Liver (tissue), 9 donors: ENCODE data around the gene ABLIM2. TPM values are rescaled to one million over a fixed set of nuclear protein-coding genes. Genes with fewer than 3 reads are reported as not detected.

ENCODE experiments used
- DNase-seq: peaks from one replicate; pipeline ENCODE4 v3.0.0-alpha.2; 2017; ENCODE audit warnings: low spot score
- H3K27ac ChIP-seq, 2 donors: one replicate each; pipeline ENCODE4 v1.7.0; 2013; ENCODE audit warnings: inconsistent platforms in 2 of 2, low read length in 2 of 2, control low read depth in 1 of 2, low read depth in 1 of 2, mild to moderate bottlenecking in 1 of 2
- H3K27me3 ChIP-seq, 4 donors: one replicate each; pipeline versions ENCODE4 v1.6.1 to v1.7.0; 2013; ENCODE audit warnings: low read length in 3 of 4, inconsistent platforms in 1 of 4, mild to moderate bottlenecking in 1 of 4, moderate library complexity in 1 of 4; ENCODE audit not compliant: control insufficient read depth in 4 of 4, insufficient read depth in 4 of 4
- H3K36me3 ChIP-seq, 4 donors: one replicate each; pipeline versions ENCODE4 v1.6.1 to v1.7.0; 2013; ENCODE audit warnings: low read length in 3 of 4, mild to moderate bottlenecking in 3 of 4, low read depth in 1 of 4, moderate library complexity in 1 of 4; ENCODE audit not compliant: control insufficient read depth in 4 of 4, insufficient read depth in 3 of 4
- H3K4me1 ChIP-seq, 4 donors: one replicate each; pipeline versions ENCODE4 v1.6.1 to v1.7.0; 2013; ENCODE audit warnings: low read length in 3 of 4, mild to moderate bottlenecking in 3 of 4, moderate library complexity in 1 of 4; ENCODE audit not compliant: control insufficient read depth in 4 of 4, insufficient read depth in 4 of 4
- H3K4me3 ChIP-seq, 3 donors: one replicate each; pipeline versions ENCODE4 v1.6.1 to v1.7.0; 2013; ENCODE audit warnings: low read length in 3 of 3, control low read depth in 1 of 3, low read depth in 1 of 3, mild to moderate bottlenecking in 1 of 3
- H3K9ac ChIP-seq, 2 donors: one replicate each; pipeline ENCODE4 v1.7.0; 2013; ENCODE audit warnings: low read length in 2 of 2, mild to moderate bottlenecking in 2 of 2, moderate library complexity in 2 of 2, control low read depth in 1 of 2, low read depth in 1 of 2
- H3K9me3 ChIP-seq, 4 donors: one replicate each; pipeline versions ENCODE4 v1.6.1 to v1.7.0; 2013; ENCODE audit warnings: low read length in 3 of 4; ENCODE audit not compliant: control insufficient read depth in 4 of 4
- ATF3 ChIP-seq: IDR thresholded peaks from 2 replicates; pipeline ENCODE4 v1.6.1; 2016; ENCODE audit warnings: antibody characterized with exemption
- CTCF ChIP-seq: fragments of 150-350 bp; IDR thresholded peaks from 2 replicates; pipeline ENCODE4 v1.5.1; 2017; ENCODE audit warnings: improper control_type of control experiment, low read depth, low read length; ENCODE audit not compliant: missing input control
- FOXA1 ChIP-seq: IDR thresholded peaks from 2 replicates; pipeline ENCODE4 v1.6.1; 2016; ENCODE audit warnings: antibody characterized with exemption
- FOXA2 ChIP-seq: IDR thresholded peaks from 2 replicates; pipeline ENCODE4 v1.6.1; 2016; ENCODE audit warnings: antibody characterized with exemption
- GABPA ChIP-seq, 2 donors: IDR thresholded peaks in 1 of 2; conservative IDR thresholded peaks in 1 of 2; 2 replicates each; pipeline ENCODE4 v1.6.1; 2016; ENCODE audit warnings: antibody characterized with exemption in 2 of 2, mild to moderate bottlenecking in 1 of 2, moderate library complexity in 1 of 2
- JUND ChIP-seq, 2 donors: IDR thresholded peaks; 2 replicates each; pipeline ENCODE4 v1.6.1; 2016; ENCODE audit warnings: antibody characterized with exemption in 2 of 2
- MAX ChIP-seq: IDR thresholded peaks from 2 replicates; pipeline ENCODE4 v1.6.1; 2016; ENCODE audit warnings: antibody characterized with exemption
- NR2F2 ChIP-seq: IDR thresholded peaks from 2 replicates; pipeline ENCODE4 v1.6.1; 2016; ENCODE audit warnings: antibody characterized with exemption
- RAD21 ChIP-seq, 2 donors: IDR thresholded peaks; 2 replicates each; pipeline ENCODE4 v1.6.1; 2016; ENCODE audit warnings: antibody characterized with exemption in 2 of 2, mild to moderate bottlenecking in 2 of 2
- REST ChIP-seq: IDR thresholded peaks from 2 replicates; pipeline ENCODE4 v1.6.1; 2016; ENCODE audit warnings: antibody characterized with exemption, mild to moderate bottlenecking
- RXRA ChIP-seq, 2 donors: IDR thresholded peaks; 2 replicates each; pipeline ENCODE4 v1.6.1; 2017 to 2018; ENCODE audit warnings: antibody characterized with exemption in 2 of 2, mild to moderate bottlenecking in 1 of 2
- SP1 ChIP-seq: IDR thresholded peaks from 2 replicates; pipeline ENCODE4 v1.6.1; 2018; ENCODE audit warnings: antibody characterized with exemption, mild to moderate bottlenecking
- TAF1 ChIP-seq: conservative IDR thresholded peaks from 2 replicates; pipeline ENCODE4 v1.6.1; 2016; ENCODE audit warnings: antibody characterized with exemption, mild to moderate bottlenecking
- YY1 ChIP-seq: IDR thresholded peaks from 2 replicates; pipeline ENCODE4 v1.6.1; 2016; ENCODE audit warnings: antibody characterized with exemption, mild to moderate bottlenecking
- ZBTB33 ChIP-seq: IDR thresholded peaks from 2 replicates; pipeline ENCODE4 v1.6.1; 2016; ENCODE audit warnings: antibody characterized with exemption
- WGBS: extraction: QIAGEN DNeasy Blood & Tissue Kit; methylation state at CpG from one replicate; pipeline ENCODE4 v1.1.7; 2013; 5-methylcytosine and 5-hydroxymethylcytosine counted together
- polyA plus RNA-seq, 2 donors: library from polyadenylated mRNA; stranded (reverse) in 1 of 2; unstranded in 1 of 2; fragments of 200-250 nt in 1 of 2; fragments of >200 nt in 1 of 2; fragmentation: Nextera tagmentation in 1 of 2; extraction: Ambion mirVana in 1 of 2; gene quantifications; one replicate each; pipeline versions ENCODE4 v1.2.1 to v1.2.3, GENCODE V29; 2013 to 2015
- total RNA-seq, 2 donors: library from RNA; depleted of rRNA; stranded (reverse); fragments of >200 nt; gene quantifications; one replicate each; pipeline ENCODE4 v1.2.3, GENCODE V29; 2014
- donor health status: healthy.
- donor health status: healthy.
- donor health status: healthy.
- donor health status: healthy.
- donor health status: healthy.

Gene ABLIM2
- total and polyA plus RNA-seq, 4 donors, result 0.75 to 2.5 (median 0.93) TPM

- Histone ChIP-seq H3K36me3 (no peaks in the 10 kb centered on the region), H3K27me3 (no peaks in the 10 kb centered on the region), H3K9me3 (no peaks in the 10 kb centered on the region), H3K9ac (no peak overlapping the region), H3K4me3 (no peak overlapping the region), H3K27ac (no peak overlapping the region), H3K4me1 (no peaks in the 10 kb centered on the region)
- TF ChIP-seq TAF1 (no peak), CTCF (no peak), JUND (IDR thresholded peaks at IDR 0.05) (no peak), SP1 (no peak), REST (no peak), MAX (no peak), NR2F2 (no peak), ZBTB33 (no peak), ATF3 (no peak), FOXA2 (no peak), RAD21 (IDR thresholded peaks at IDR 0.05) (no peak), FOXA1 (no peak)
- no peak for DNase-seq
- 96% methylated on average over 5 of the region's 5 CpGs for WGBS
Observed at GRCh38 chr4:7976634-7977033, 182.0 kb downstream of the ABLIM2 start.

- WGBS, result 97% methylated on average over 7 of the region's 7 CpGs
- H3K4me1 ChIP-seq, result peaks cover 0 to 2% (median under 1%) of the 10 kb centered on the region in 4 donors
- H3K9me3 ChIP-seq, result no peaks in the 10 kb centered on the region
- no peak for TF ChIP-seq GABPA (IDR thresholded peaks at IDR 0.05 in 1 of 2, conservative IDR thresholded peaks at IDR 0.05 in 1 of 2)
- no peak for TF ChIP-seq FOXA1
- no peak for TF ChIP-seq RXRA (IDR thresholded peaks at IDR 0.05)
- TF ChIP-seq RAD21 (IDR thresholded peaks at IDR 0.05), result no peak
- TF ChIP-seq FOXA2, result no peak
- no peak for TF ChIP-seq YY1
- TF ChIP-seq MAX, result no peak
- TF ChIP-seq ATF3, result no peak
- H3K27ac ChIP-seq, result no peak overlapping the region
- H3K9ac ChIP-seq, result no peak overlapping the region
- no peak for DNase-seq
- no peaks in the 10 kb centered on the region for H3K27me3 ChIP-seq
- H3K4me3 ChIP-seq, result no peak overlapping the region
- no peaks in the 10 kb centered on the region for H3K36me3 ChIP-seq
Observed at GRCh38 chr4:7976025-7976424, 182.6 kb downstream of the ABLIM2 start.
